Left ventricle myocardium inferior (tissue), 1 donor: ENCODE data around the gene IBTK. TPM values are rescaled to one million over a fixed set of nuclear protein-coding genes. Genes with fewer than 3 reads are reported as not detected.

Experiments used
- DNase-seq: peaks from one replicate; pipeline ENCODE4 v3.0.0-alpha.2; 2020
- H3K27ac ChIP-seq: fragments of 200-600 bp; replicated peaks from 2 replicates; pipeline ENCODE4 v1.8.0; 2021
- H3K27me3 ChIP-seq: fragments of 200-600 bp; 2 replicates; pipeline ENCODE4 v1.8.0; 2021; ENCODE audit warnings: low read depth
- H3K36me3 ChIP-seq: fragments of 200-600 bp; 2 replicates; pipeline ENCODE4 v1.8.0; 2021
- H3K4me1 ChIP-seq: fragments of 200-600 bp; 2 replicates; pipeline ENCODE4 v1.8.0; 2021
- H3K4me3 ChIP-seq: fragments of 200-600 bp; 2 replicates; pipeline ENCODE4 v1.8.0; 2021; ENCODE audit warnings: mild to moderate bottlenecking, moderate library complexity
- H3K9me3 ChIP-seq: fragments of 200-600 bp; replicated peaks from 2 replicates; pipeline ENCODE4 v1.8.0; 2021
- CTCF ChIP-seq: fragments of 200-600 bp; IDR thresholded peaks from 2 replicates; pipeline ENCODE4 v1.8.0; 2021; ENCODE audit warnings: antibody characterized with exemption, mild to moderate bottlenecking, borderline replicate concordance
- intact Hi-C: fragments of 100-400 bp; cut with micrococcal nuclease; formaldehyde crosslinking; loops from one replicate; pipeline ENCODE4 v1.11.0; 2022
- total RNA-seq: library from RNA; stranded (reverse); fragmentation: NEBNext Ultra II Directional; extraction: Animal tissue kit (Norgen Biotek cat#: 25700); gene quantifications from one replicate; pipeline ENCODE4 v1.2.1, GENCODE V29; 2021
- donor health status: DM: no; HTN: yes; CAD: no; lungs with severe emphysema.

IBTK gene
- total RNA-seq, 1 donor from 2014 or later = 28.5 TPM

GRCh38 chr6:82243884-82244283 lies 3.7 kb downstream of the IBTK start:
- intact Hi-C loops = no loop called here
- no peak for DNase-seq
- Histone ChIP-seq H3K9me3 (no peaks in the 10 kb centered on the region), H3K4me3 (no peak overlapping the region), H3K36me3 (peaks cover 15% of the 10 kb centered on the region), H3K4me1 (peaks cover 67% of the 10 kb centered on the region), H3K27ac (no peak overlapping the region), H3K27me3 (no peaks in the 10 kb centered on the region)
- no peak for TF ChIP-seq CTCF

GRCh38 chr6:82240186-82240585 lies 7.4 kb downstream of the IBTK start:
- no peak overlapping the region for H3K4me3 ChIP-seq
- intact Hi-C loops = no loop called here
- no peaks in the 10 kb centered on the region for H3K27me3 ChIP-seq
- H3K27ac ChIP-seq = no peak overlapping the region
- H3K36me3 ChIP-seq = peaks cover 24% of the 10 kb centered on the region
- DNase-seq = no peak
- H3K4me1 ChIP-seq = peaks cover 47% of the 10 kb centered on the region
- no peaks in the 10 kb centered on the region for H3K9me3 ChIP-seq
- no peak for TF ChIP-seq CTCF

GRCh38 chr6:82239597-82239996 lies 7.9 kb downstream of the IBTK start:
- no peaks in the 10 kb centered on the region for H3K27me3 ChIP-seq
- intact Hi-C loops = no loop called here

GRCh38 chr6:82237013-82237412 lies 10.5 kb downstream of the IBTK start:
- no peaks in the 10 kb centered on the region for H3K27me3 ChIP-seq

More at GRCh38 chr6:82239597-82239996, 7.9 kb downstream of the IBTK start:
- peaks cover 41% of the 10 kb centered on the region for H3K4me1 ChIP-seq
- H3K4me3 ChIP-seq = no peak overlapping the region
- no peak overlapping the region for H3K27ac ChIP-seq
- no peak for DNase-seq
- peaks cover 30% of the 10 kb centered on the region for H3K36me3 ChIP-seq
- H3K9me3 ChIP-seq = no peaks in the 10 kb centered on the region
- no peak for TF ChIP-seq CTCF

GRCh38 chr6:82227770-82228169 lies 19.8 kb downstream of the IBTK start:
- H3K36me3 ChIP-seq = peaks cover 57% of the 10 kb centered on the region

More at GRCh38 chr6:82237013-82237412, 10.5 kb downstream of the IBTK start:
- TF ChIP-seq CTCF = no peak
- no peak for DNase-seq
- H3K4me3 ChIP-seq = no peak overlapping the region
- intact Hi-C loops = no loop called here
- H3K9me3 ChIP-seq = no peaks in the 10 kb centered on the region
- peaks cover 26% of the 10 kb centered on the region for H3K4me1 ChIP-seq
- H3K27ac ChIP-seq = no peak overlapping the region
- H3K36me3 ChIP-seq = peaks cover 54% of the 10 kb centered on the region

More at GRCh38 chr6:82227770-82228169, 19.8 kb downstream of the IBTK start:
- H3K4me3 ChIP-seq = no peak overlapping the region
- intact Hi-C loops = no loop called here
- no peak overlapping the region for H3K27ac ChIP-seq
- H3K4me1 ChIP-seq = peaks cover 12% of the 10 kb centered on the region
- DNase-seq = no peak
- H3K9me3 ChIP-seq = no peaks in the 10 kb centered on the region
- no peak for TF ChIP-seq CTCF
- no peaks in the 10 kb centered on the region for H3K27me3 ChIP-seq
